HepG2 (cell line): ENCODE data around the gene CCDC85A. TPM values are rescaled to one million over a fixed set of nuclear protein-coding genes. Genes with fewer than 3 reads are reported as not detected.
A peak's percentile ranks its signal among the peaks of the same experiment; 100 is the strongest.

ENCODE experiments used
- ATM ChIP-seq: fragments of 450-650 bp; IDR thresholded peaks from 2 replicates; pipeline ENCODE4 v1.7.1; 2017; ENCODE audit warnings: mild to moderate bottlenecking, borderline replicate concordance
- ELK4 ChIP-seq: sonication (generic); formaldehyde crosslinking; IDR thresholded peaks from 2 replicates; pipeline ENCODE4 v1.9.0; 2021; ENCODE audit warnings: missing genetic modification reagents, borderline replicate concordance
- FOXP4 ChIP-seq: sonication (generic); formaldehyde crosslinking; IDR thresholded peaks from 2 replicates; pipeline ENCODE4 v1.4.0; 2020; ENCODE audit warnings: missing genetic modification reagents
- SMC3 ChIP-seq: IDR thresholded peaks from 2 replicates; pipeline ENCODE4 v1.6.1; 2011; ENCODE audit warnings: low read length, improper control_type of control experiment
- SOX6 ChIP-seq, 2 experiments: fragments of 450-650 bp in 1 of 2; sonication (generic) in 1 of 2; formaldehyde crosslinking in 1 of 2; IDR thresholded peaks; 2 replicates each; pipeline versions ENCODE4 v1.4.0 to v1.6.1; 2017 to 2020; ENCODE audit warnings: antibody characterized with exemption in 1 of 2, mild to moderate bottlenecking in 1 of 2, missing genetic modification reagents in 1 of 2
- STAG1 ChIP-seq: sonication (generic); formaldehyde crosslinking; IDR thresholded peaks from 2 replicates; pipeline ENCODE4 v1.4.0; 2020; ENCODE audit warnings: missing genetic modification reagents
- TRIM24 ChIP-seq: sonication (generic); formaldehyde crosslinking; IDR thresholded peaks from 2 replicates; pipeline ENCODE4 v1.8.0; 2022; ENCODE audit warnings: mild to moderate bottlenecking, missing genetic modification reagents
- ZBTB21 ChIP-seq: sonication (generic); formaldehyde crosslinking; IDR thresholded peaks from 2 replicates; pipeline ENCODE4 v1.4.0; 2020; ENCODE audit warnings: missing genetic modification reagents
- polyA plus RNA-seq, 8 experiments: library from polyadenylated mRNA; depleted of rRNA in 3 of 8; stranded (reverse) in 7 of 8; unstranded in 1 of 8; fragments of >200 nt; fragmentation: Illumina TruSeq in 4 of 8; extraction: Trizol in 4 of 8; gene quantifications; 2 replicates each; pipeline versions ENCODE4 v1.2.1 to v1.2.3, GENCODE V29; 2011 to 2016; ENCODE audit warnings: low read depth in 4 of 8, missing spikeins in 1 of 8, mixed read lengths in 1 of 8; ENCODE audit not compliant: insufficient read depth in 1 of 8
- total RNA-seq, 5 experiments: library from RNA; depleted of rRNA; stranded (reverse); fragments of >200 nt; fragmentation: Illumina TruSeq; extraction: Trizol; gene quantifications; 2 replicates each; pipeline ENCODE4 v1.2.3, GENCODE V29; 2016; ENCODE audit warnings: low read depth in 1 of 5
- TF ChIP-seq, protein P1 (sequence below): sonication (generic); formaldehyde crosslinking; conservative IDR thresholded peaks from 2 replicates; pipeline ENCODE4 v1.4.0; 2020; ENCODE audit warnings: missing genetic modification reagents
- TF ChIP-seq, protein P2 (sequence below), 2 experiments: IDR thresholded peaks; 2 replicates each; pipeline ENCODE4 v1.6.1; 2011 to 2012; ENCODE audit warnings: low read length in 2 of 2, borderline replicate concordance in 1 of 2, low read depth in 1 of 2, mild to moderate bottlenecking in 1 of 2, moderate library complexity in 1 of 2
- TF ChIP-seq, protein P3 (sequence below): sonication (generic); formaldehyde crosslinking; IDR thresholded peaks from 2 replicates; pipeline ENCODE4 v1.5.0; 2020; ENCODE audit warnings: missing genetic modification reagents, mild to moderate bottlenecking, borderline replicate concordance
- TF ChIP-seq, protein P4 (sequence below): sonication (generic); formaldehyde crosslinking; conservative IDR thresholded peaks from 2 replicates; pipeline ENCODE4 v1.4.0; 2020; ENCODE audit warnings: missing genetic modification reagents
- TF ChIP-seq, protein P5 (sequence below), 2 experiments: sonication (generic) in 1 of 2; formaldehyde crosslinking in 1 of 2; IDR thresholded peaks; 2 replicates each; pipeline versions ENCODE4 v1.4.0 to v1.6.1; 2018 to 2020; ENCODE audit warnings: missing genetic modification reagents in 2 of 2, borderline replicate concordance in 1 of 2, low read depth in 1 of 2, mild to moderate bottlenecking in 1 of 2, missing biosample characterization in 1 of 2

The CCDC85A gene
- total and polyA plus RNA-seq, 2 of the 13 experiments (the other 11 are each of a cell fraction or from before 2014, with no cell fraction given): not detected

DNA sequence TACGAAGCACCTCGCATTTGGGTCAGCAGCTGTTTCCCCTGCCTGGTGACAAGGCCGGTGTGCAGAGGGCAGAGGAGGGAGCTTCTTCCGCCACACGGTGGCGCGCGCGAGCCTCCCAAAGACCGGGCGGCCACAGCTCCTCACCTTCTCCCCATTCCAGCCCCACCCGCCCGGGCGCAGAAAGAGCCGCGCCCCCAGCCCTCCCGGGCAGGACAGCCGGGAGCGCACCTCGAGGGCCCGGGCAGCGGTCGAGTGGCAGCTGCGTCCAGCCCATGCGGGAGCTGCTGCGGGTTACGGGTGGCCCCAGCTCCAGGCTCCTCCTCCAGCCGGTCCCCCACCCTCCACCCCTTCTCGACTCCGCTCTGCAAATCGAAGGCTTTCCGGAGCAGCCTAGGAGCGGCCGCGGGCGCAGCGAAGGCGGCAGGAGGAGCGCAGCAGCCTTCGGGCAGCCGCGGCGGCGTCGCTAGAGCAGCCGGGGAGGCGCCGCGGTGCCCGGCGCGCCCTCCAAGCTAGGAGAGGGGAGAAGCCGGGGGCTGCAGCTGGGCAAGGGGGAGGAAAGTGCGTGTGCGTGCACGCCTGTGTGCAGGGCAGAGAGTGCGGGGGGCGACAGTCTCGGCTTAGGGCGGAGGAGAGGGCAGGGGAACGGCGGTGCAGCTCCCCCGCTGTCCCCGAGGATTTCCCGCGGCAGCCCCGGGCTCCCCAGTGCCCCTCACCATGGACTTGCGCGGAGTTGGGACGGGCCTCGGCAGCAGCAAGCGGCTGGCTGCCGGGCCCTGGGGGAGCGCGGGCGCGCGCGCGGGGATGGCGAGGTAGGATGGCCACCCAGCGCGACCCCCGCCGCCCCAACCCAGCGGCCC, at the start of gene CCDC85A (continued):
- TF ChIP-seq, protein P1, sequence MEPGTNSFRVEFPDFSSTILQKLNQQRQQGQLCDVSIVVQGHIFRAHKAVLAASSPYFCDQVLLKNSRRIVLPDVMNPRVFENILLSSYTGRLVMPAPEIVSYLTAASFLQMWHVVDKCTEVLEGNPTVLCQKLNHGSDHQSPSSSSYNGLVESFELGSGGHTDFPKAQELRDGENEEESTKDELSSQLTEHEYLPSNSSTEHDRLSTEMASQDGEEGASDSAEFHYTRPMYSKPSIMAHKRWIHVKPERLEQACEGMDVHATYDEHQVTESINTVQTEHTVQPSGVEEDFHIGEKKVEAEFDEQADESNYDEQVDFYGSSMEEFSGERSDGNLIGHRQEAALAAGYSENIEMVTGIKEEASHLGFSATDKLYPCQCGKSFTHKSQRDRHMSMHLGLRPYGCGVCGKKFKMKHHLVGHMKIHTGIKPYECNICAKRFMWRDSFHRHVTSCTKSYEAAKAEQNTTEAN (CRISPR knock-in tag): no peak
- TF ChIP-seq, protein P2, sequence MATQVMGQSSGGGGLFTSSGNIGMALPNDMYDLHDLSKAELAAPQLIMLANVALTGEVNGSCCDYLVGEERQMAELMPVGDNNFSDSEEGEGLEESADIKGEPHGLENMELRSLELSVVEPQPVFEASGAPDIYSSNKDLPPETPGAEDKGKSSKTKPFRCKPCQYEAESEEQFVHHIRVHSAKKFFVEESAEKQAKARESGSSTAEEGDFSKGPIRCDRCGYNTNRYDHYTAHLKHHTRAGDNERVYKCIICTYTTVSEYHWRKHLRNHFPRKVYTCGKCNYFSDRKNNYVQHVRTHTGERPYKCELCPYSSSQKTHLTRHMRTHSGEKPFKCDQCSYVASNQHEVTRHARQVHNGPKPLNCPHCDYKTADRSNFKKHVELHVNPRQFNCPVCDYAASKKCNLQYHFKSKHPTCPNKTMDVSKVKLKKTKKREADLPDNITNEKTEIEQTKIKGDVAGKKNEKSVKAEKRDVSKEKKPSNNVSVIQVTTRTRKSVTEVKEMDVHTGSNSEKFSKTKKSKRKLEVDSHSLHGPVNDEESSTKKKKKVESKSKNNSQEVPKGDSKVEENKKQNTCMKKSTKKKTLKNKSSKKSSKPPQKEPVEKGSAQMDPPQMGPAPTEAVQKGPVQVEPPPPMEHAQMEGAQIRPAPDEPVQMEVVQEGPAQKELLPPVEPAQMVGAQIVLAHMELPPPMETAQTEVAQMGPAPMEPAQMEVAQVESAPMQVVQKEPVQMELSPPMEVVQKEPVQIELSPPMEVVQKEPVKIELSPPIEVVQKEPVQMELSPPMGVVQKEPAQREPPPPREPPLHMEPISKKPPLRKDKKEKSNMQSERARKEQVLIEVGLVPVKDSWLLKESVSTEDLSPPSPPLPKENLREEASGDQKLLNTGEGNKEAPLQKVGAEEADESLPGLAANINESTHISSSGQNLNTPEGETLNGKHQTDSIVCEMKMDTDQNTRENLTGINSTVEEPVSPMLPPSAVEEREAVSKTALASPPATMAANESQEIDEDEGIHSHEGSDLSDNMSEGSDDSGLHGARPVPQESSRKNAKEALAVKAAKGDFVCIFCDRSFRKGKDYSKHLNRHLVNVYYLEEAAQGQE (IDR thresholded peaks at IDR 0.05; ENCODE audit: borderline replicate concordance in 1 of 2, low read depth in 1 of 2, low read length in 2 of 2): no peak
- TF ChIP-seq, protein P3, sequence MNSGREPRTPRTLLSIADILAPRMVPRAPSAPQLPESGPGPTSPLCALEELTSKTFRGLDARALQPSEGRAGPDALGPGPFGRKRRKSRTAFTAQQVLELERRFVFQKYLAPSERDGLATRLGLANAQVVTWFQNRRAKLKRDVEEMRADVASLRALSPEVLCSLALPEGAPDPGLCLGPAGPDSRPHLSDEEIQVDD (CRISPR knock-in tag): no peak
- TF ChIP-seq SOX6 (IDR thresholded peaks at IDR 0.05) (no peak), SOX6 (CRISPR knock-in tag; IDR thresholded peaks at IDR 0.05) (peak; percentile 31; the same call in 1 of the 2 replicates), ELK4 (CRISPR knock-in tag) (no peak), ATM (no peak), SMC3 (peak; percentile 54; the same call in 1 of the 2 replicates), STAG1 (CRISPR knock-in tag) (peak; percentile 90), TRIM24 (CRISPR knock-in tag) (no peak), FOXP4 (no peak), ZBTB21 (no peak)
- TF ChIP-seq, protein P4, sequence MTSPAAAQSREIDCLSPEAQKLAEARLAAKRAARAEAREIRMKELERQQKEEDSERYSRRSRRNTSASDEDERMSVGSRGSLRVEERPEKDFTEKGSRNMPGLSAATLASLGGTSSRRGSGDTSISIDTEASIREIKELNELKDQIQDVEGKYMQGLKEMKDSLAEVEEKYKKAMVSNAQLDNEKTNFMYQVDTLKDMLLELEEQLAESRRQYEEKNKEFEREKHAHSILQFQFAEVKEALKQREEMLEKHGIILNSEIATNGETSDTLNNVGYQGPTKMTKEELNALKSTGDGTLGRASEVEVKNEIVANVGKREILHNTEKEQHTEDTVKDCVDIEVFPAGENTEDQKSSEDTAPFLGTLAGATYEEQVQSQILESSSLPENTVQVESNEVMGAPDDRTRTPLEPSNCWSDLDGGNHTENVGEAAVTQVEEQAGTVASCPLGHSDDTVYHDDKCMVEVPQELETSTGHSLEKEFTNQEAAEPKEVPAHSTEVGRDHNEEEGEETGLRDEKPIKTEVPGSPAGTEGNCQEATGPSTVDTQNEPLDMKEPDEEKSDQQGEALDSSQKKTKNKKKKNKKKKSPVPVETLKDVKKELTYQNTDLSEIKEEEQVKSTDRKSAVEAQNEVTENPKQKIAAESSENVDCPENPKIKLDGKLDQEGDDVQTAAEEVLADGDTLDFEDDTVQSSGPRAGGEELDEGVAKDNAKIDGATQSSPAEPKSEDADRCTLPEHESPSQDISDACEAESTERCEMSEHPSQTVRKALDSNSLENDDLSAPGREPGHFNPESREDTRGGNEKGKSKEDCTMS (CRISPR knock-in tag): no peak
- TF ChIP-seq, protein P5, sequence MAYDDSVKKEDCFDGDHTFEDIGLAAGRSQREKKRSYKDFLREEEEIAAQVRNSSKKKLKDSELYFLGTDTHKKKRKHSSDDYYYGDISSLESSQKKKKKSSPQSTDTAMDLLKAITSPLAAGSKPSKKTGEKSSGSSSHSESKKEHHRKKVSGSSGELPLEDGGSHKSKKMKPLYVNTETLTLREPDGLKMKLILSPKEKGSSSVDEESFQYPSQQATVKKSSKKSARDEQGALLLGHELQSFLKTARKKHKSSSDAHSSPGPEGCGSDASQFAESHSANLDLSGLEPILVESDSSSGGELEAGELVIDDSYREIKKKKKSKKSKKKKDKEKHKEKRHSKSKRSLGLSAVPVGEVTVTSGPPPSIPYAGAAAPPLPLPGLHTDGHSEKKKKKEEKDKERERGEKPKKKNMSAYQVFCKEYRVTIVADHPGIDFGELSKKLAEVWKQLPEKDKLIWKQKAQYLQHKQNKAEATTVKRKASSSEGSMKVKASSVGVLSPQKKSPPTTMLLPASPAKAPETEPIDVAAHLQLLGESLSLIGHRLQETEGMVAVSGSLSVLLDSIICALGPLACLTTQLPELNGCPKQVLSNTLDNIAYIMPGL (CRISPR knock-in tag; IDR thresholded peaks at IDR 0.05; ENCODE audit: borderline replicate concordance in 1 of 2, low read depth in 1 of 2): 0 out of 4 replicates have a peak, but pooled peaks of 1 of the 2 experiments have one; percentile 29
